ENCODE data around the gene AGT.
"Not testable (repeated sequence)": the region's sequence is repeated elsewhere in the genome, so short reads cannot be mapped to it uniquely, and the experiment has no call there.

The AGT gene

GRCh38 chr1:230684998-230685397 lies 28.9 kb downstream of the AGT start:
- DNase-seq: no peak

- no peak for DNase-seq
Measured at GRCh38 chr1:230684146-230684545, 29.8 kb downstream of the AGT start.

- no peak for DNase-seq
Measured at GRCh38 chr1:230682882-230683610, 30.9 kb downstream of the AGT start.

- DNase-seq: no peak
Measured at GRCh38 chr1:230682274-230682673, 31.6 kb downstream of the AGT start.

- peak; percentile 3 to 35 for DNase-seq
Measured at GRCh38 chr1:230681599-230681998, 32.3 kb downstream of the AGT start.

- DNase-seq: no peak
Measured at GRCh38 chr1:230680300-230681025, 33.5 kb downstream of the AGT start.

GRCh38 chr1:230679825-230680224 lies 34.1 kb downstream of the AGT start:
- no peak for DNase-seq

- no peak for DNase-seq
Measured at GRCh38 chr1:230679192-230679591, 34.7 kb downstream of the AGT start.

GRCh38 chr1:230677200-230677599 lies 36.7 kb downstream of the AGT start:
- DNase-seq: no peak

GRCh38 chr1:230674581-230674980 lies 39.3 kb downstream of the AGT start:
- no peak for DNase-seq

GRCh38 chr1:230669543-230669942 lies 44.4 kb downstream of the AGT start:
- no peak for DNase-seq

GRCh38 chr1:230668227-230668626 lies 45.7 kb downstream of the AGT start:
- DNase-seq: no peak

- no peak for DNase-seq
Measured at GRCh38 chr1:230661976-230662375, 51.9 kb downstream of the AGT start.

- DNase-seq: no peak
Measured at GRCh38 chr1:230658691-230659090, 55.2 kb downstream of the AGT start.

- not testable (repeated sequence) for DNase-seq
Measured at GRCh38 chr1:230658103-230658502, 55.8 kb downstream of the AGT start.

- DNase-seq: not testable (repeated sequence)
Measured at GRCh38 chr1:230656719-230657118, 57.2 kb downstream of the AGT start.

Data from NCI-H187 (cell line).